Measurements from ENCODE around the gene DOCK8.

DNA sequence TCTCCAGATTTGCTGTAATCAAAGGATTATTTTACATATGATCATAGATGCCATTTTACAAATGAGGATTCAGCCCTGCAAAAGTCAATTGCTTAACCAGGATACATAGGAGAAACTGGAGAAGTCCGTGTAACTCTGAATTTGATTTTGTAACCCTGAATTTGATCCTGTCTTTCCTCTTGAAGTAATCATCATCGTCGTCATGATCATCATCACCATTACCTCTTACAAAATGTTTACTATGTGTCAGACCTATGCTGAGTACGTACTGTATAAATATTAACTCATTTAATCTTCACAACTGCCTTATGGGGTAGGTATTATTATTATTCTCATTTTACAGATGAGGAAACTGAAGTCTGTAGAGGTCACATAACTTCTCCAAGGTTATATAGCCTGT is 271.5 kb downstream of the DOCK8 start:
- TF ChIP-seq, protein P1, sequence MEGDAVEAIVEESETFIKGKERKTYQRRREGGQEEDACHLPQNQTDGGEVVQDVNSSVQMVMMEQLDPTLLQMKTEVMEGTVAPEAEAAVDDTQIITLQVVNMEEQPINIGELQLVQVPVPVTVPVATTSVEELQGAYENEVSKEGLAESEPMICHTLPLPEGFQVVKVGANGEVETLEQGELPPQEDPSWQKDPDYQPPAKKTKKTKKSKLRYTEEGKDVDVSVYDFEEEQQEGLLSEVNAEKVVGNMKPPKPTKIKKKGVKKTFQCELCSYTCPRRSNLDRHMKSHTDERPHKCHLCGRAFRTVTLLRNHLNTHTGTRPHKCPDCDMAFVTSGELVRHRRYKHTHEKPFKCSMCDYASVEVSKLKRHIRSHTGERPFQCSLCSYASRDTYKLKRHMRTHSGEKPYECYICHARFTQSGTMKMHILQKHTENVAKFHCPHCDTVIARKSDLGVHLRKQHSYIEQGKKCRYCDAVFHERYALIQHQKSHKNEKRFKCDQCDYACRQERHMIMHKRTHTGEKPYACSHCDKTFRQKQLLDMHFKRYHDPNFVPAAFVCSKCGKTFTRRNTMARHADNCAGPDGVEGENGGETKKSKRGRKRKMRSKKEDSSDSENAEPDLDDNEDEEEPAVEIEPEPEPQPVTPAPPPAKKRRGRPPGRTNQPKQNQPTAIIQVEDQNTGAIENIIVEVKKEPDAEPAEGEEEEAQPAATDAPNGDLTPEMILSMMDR (IDR thresholded peaks at IDR 0.05) = no peak
- TF ChIP-seq POLR2A (IDR thresholded peaks at IDR 0.05) = no peak
